Skin of body (tissue), 2 donors: ENCODE measurements around the gene FBXL20. TPM values are rescaled to one million over a fixed set of nuclear protein-coding genes. Genes with fewer than 3 reads are reported as not detected.
"Not testable (repeated sequence)": the region's sequence is repeated elsewhere in the genome, so short reads cannot be mapped to it uniquely, and the experiment has no call there.

Source experiments
- DNase-seq: peaks from one replicate; lab custom pipeline; 2025; lab: John Stamatoyannopoulos, UW
- total RNA-seq: library from RNA; depleted of rRNA; stranded (reverse); fragments of >200 nt; gene quantifications from one replicate; pipeline ENCODE4 v1.2.3, GENCODE V29; 2014

The FBXL20 gene, protein sequence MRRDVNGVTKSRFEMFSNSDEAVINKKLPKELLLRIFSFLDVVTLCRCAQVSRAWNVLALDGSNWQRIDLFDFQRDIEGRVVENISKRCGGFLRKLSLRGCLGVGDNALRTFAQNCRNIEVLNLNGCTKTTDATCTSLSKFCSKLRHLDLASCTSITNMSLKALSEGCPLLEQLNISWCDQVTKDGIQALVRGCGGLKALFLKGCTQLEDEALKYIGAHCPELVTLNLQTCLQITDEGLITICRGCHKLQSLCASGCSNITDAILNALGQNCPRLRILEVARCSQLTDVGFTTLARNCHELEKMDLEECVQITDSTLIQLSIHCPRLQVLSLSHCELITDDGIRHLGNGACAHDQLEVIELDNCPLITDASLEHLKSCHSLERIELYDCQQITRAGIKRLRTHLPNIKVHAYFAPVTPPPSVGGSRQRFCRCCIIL
- 14.2 TPM for total RNA-seq

DNA sequence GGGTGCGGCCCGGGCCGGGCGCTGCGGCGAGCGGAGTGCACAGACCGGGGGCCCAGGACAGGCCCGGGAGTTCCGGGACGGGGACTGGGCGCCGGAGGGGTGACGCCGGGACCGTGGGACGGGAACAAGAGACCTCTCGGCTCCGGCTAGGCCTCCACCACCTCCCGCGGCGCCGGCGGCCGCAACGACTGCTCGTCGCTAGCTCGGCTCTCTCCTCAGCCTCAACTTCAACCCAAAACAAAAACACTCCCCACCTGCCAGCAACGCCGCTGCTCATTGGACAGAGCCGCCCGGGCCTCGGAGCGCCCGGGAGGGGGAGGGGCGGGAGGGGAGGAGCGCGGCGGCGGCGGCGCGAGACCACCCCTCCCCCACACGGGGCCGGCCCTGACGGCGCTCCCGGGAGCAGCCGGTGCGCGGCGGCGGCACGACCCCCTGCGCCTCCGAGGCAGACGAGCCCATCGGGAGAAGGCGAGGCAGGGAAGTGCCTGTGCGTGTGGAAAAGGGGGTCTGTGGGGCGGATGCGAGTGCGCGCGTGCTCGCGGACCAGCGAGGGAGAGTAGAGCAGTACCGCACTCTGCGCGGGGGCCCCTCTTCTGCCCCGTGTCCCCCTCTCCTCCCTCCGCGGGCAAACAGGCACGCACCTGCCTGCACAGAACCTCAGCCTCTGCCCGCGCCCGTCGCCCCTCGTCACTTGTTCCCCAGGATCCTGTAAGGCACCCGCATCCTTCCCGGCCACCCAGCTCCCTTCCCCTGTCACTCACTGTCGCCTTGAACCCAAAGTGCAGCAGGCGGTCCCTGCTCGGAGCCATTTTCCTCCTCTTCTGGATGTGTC lies at the start of gene FBXL20:
Gene FBXL20, minus strand, starts transcription at position 215 of the 832 bp plus-strand sequence. CDS start 224 bp downstream, outside the sequence.
- DNase-seq, result peak; percentile 93

DNA sequence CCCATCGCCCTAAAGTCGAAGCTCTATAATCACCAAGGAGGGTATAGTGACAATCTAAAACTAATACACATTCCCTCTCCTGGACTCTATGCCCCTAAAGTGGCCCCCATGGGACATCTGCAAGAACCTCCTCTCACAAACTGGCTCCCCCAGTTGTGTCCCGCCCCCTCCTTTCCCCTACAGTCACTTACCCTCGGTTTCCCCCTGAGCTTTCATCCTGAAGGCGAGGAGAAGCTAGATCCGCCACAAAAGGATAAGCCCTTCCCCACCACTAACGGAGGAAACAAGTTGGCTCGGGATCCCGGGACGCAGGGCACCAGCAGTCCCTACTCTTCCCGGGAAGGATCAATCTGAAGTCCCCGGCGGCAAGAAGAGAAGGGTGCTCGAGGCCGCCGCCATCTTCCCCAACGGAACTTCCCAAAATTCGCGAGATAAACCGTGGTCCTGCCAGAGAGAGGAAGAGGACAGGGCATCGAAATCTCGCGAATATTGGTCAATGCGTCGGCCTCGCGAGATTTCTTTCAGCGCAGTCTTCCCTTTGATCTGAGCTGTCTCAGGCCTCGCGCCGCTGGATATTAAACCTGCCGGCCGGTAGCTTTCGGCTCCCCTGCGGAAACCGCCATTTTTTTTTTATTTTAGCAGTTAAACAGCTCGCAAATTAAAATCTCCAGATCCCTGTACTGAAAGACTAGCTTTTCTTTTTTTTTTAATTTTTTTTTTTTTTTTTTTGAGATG lies 49.6 kb upstream of the FBXL20 start, which contains the start of gene MED1:
Gene MED1, minus strand, starts transcription at position 417 of the 735 bp plus-strand sequence. Its CDS starts 201 bp downstream, at position 216.
- peak; percentile 96 for DNase-seq

DNA sequence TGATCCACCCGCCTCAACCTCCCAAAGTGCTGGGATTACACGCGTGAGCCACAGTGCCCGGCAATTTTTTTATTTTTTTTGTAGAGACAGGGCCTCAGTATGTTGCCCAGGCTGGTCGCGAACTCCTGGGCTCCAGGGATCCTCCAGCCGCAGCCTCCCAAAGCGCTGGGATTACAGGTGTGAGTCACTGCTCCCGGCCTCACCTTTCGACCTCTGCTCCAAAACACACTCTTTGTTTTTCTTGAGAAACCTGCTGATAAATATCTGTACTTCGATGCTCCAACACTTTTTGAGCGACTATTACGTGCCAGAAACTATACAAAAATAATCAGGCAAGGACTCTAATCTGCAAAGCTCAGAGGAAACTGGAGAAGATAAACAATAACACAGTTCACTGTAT lies 48.6 kb upstream of the FBXL20 start:
- no peak for DNase-seq

DNA sequence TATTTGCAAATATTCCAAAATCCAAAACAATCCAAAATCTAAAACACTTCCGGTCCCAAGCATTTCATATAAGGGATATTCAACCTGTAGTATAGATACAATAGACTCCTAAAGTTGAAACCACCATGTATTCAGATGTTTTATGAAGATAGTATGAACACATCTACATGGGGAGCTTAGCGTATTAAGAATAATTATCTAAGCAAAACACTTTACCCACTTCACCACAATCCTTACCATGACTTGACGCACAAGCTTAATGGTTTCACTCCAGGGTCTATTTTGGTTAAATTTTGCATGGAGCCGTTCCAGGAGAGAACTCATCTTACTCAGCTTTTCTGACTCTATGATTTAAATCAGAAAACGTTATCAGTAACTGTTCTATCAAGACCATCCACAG lies 46.1 kb upstream of the FBXL20 start:
- DNase-seq, result no peak

DNA sequence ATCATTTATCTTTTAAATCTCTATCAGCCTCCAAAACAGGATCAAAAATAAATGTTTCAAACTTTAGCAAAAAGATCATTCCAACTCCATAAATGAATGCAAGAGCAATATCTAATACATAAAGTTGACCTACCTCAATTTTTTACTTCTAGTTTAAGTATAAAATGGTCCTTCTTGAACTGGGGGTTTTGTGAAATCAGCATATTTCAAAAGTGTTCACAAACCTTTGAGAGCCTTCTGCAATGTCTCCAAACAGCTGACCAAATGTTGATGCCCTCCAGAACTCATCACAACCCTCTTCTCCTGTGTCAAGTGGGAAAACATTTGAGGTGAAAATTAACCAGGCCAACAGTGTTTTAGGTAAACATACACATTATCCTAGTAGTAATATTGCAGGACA lies 41.9 kb upstream of the FBXL20 start:
- no peak for DNase-seq

DNA sequence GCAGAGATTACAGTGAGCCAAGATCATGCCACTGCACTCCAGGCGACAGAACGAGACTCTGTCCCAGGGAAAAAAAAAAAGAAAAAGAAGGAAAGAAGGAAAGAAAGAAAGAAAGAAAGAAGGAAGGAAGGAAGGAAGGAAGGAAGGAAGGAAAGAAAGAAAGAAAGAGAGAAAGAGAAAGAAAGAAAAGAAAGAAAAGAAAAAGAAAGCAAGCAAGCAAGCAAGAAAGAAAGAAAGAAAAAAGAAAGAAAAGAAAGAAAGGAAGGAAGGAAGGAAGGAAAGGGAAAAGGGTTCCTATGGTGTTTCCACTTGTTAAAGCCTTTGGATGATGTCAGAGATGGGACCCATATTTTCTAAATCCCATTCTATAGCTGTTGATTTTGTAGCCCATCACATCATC lies 38.4 kb upstream of the FBXL20 start:
- not testable (repeated sequence) for DNase-seq

DNA sequence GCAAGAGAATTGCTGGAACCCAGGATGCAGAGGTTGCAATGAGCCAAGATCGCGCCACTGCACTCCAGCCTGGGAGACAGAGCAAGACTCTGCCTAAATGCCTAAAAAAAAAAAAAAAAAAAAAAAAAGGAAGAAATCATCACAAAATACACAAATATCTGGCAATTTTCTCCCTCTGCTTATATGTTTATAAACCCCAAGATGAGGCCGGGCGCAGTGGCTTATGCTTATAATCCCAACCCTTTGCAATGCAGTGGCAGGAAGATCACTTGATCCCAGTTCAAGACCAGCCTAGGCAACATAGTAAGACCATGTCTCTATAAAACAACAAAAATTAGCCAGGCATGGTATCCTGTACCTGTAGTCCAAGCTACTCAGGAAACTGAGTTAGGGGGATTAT lies 28.2 kb upstream of the FBXL20 start:
- no peak for DNase-seq

DNA sequence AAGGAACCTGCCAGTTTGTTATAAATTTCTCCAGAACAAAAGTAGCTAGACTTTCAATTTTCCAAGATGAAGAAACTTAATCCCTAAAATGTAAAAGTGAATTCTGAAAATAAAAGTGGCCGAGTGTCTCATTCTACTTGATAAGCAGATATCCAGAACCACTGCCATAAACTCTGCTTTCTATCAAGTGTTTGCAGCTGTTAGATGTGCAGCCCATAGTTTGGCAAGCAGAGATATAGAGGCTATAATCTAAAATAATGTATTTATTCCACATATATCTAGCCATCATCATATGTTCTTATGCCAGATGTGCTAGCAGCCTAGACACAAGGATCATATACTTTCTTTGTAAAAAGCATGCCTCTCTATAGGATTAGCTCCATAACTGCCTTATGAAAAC lies 14.7 kb upstream of the FBXL20 start:
- DNase-seq, result no peak

DNA sequence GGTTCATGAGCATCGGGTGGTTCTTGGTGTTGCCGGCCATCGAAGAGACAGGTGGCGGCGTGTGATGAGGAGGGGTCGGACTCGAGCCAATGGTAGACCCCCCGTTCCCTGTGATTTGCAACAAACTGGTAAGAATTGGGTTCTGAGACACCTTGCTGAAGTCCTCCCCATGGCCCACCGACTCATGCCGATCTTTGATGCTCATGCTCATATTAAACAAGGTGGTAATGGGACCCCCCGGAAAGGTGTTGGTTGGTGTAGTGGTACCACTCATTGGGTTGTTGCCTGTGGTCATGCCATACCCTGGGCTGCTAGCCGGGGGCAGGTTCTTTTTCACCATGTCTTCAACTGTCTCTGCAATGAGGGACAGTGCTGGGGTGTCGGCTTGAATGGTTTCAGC lies 8.9 kb upstream of the FBXL20 start:
- DNase-seq, result no peak

DNA sequence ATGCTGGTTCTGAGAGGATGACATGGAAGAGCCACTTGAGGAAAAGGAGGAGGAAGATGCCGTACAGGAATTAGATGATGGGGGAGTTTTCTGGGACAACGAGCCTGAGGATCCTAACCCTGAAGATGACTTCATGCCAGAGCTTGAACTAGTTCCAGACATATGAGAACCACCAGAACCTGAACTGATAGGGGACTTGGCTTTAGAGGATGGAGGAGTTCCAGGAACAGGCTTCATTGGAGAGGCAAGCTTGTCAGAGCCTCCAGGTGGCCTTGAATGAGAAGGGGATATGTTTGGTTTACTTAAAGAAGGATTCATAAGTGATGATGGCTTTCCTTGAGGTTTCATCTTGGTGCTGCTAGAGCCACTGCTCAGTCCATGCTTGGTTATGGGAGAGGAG lies 6.9 kb upstream of the FBXL20 start:
- no peak for DNase-seq

DNA sequence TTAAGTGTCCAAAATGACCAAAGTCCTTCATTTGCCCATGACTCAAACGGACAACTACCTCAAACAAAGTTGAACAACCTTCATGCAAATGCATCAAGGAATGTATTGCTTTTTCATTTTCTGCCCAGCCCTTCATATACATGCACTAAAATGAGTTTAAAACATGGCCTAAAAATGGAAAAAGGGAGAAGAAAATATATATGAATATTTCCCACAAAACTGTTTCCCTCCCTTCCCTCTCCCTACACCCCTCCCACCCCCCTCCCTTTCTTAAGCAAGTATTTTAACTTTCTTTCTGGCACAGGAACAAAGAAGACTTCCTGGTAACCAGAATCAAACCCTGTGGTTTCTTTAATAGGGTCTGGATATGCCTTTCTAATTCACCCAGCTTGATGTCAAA lies 5.5 kb upstream of the FBXL20 start:
- DNase-seq, result no peak

DNA sequence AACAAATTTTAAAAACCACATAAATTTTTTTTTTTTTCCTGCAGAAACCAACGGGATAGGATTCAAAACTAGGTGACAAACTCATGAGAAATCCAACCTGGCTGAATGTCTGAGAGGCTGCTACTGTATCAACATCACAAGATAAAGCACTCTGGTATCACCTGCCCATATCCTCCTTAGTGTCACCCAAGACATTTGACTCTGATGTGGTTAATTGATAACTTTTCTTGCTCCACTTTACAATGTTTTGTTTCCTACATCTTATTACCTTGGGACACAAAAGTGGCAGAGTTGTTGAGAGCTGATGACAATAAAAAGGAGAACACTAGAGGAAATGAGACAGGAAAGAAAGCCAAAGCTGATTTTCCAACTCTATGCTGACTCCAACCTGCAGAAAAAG lies 4.0 kb upstream of the FBXL20 start:
- DNase-seq, result no peak

DNA sequence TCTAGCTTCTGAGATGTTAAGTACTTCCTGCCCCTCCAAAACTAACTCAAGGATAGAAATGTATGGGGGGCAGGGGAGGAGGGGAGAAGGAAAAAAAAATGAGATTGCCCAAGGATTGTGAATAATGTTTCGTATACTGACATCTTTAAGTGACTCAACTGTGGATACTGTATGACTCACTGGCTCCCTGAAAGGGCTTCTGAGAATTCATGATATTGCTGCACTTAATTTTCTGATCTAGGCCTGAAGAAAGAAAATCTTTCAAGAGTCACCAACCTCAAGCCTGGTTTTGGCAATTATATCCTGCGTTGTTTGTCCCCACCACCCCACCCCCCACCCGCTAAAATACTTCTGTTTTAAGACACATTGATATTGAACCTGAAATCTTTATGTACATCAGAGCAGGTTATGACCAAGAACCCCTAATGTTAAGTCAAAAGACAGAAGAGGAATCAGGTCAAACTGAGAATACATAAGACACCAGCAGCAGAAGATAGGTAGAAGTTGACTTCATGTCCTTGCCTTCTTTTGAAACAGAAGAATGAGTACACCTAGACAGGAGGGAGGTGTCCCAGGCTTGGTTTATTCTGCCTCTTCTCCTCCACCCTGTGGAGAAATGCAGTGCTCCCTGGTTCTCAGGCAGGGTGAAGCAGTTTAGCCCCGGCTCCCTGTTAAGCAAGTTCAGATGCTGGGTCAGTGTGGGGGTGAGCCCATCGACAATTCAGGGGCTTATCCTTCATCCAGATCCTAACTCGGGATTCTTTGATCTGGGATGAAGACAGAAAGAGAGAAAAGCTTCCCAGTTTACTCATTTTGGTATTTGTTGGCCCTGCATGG lies 3.3 kb upstream of the FBXL20 start:
- no peak for DNase-seq

DNA sequence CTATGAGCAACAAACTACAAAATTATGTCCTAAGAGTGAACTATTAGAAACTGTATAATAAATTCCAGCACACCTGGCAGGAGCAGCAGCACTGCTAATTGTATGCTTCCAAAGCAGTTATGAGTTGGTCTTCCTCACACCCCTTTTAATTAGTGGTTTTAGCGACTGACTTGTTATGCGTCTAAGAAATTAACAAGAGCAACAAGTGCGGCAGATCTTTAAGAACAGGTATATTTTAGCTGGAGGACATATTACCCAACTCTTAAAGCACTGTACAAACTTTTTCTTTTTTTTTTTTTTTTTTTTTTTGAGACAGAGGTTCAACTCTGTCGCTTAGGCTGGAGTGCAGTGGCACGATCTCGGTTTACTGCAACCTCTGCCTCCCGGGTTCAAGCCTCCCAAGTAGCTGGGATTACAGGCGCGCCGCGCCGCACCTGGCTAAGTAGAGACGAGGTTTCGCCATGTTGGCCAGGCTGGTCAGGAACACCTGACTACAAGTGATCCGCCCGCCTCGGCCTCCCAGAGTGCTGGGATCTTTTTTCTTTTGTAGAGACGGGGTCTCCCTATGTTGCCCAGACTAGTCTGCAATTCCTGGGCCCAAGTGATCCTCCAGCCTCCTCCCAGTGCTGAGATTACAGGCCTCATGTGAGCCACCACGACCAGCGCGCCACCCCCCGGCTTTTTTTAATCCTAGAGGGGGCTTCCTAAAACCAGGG lies 1.6 kb upstream of the FBXL20 start:
- no peak for DNase-seq

DNA sequence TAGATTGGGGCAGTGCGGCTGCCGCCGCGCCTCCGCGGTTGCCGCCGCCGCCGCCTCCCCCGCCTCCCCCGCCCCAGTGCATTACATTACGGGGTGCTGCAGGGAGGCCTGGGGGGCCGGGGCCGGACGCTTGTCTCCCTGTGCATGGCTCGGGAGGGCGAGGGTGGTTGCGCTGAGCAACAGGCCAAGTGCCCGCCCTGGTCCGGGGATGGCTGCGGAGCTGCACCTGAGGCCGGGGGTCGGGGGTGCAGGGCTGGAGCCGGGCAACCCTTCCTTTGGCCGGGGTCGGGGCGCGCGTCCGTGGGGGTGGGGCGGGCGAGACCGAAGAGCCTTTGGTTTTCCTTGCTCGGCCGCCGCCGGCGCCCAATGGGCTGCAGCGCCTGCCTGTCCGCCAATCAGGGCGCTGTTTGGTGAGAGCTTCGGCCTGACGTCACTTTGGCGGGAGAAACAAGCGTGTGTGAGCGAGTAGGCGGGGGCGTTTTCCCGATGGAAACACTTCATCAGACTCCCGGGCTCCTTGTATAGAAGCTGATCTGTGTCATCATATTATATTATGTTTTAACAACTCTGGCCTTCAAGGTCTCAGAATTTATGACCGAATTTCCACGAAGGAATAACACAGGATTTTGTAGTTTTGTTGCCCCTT lies 941 bp upstream of the FBXL20 start:
- peak; percentile 88 for DNase-seq

DNA sequence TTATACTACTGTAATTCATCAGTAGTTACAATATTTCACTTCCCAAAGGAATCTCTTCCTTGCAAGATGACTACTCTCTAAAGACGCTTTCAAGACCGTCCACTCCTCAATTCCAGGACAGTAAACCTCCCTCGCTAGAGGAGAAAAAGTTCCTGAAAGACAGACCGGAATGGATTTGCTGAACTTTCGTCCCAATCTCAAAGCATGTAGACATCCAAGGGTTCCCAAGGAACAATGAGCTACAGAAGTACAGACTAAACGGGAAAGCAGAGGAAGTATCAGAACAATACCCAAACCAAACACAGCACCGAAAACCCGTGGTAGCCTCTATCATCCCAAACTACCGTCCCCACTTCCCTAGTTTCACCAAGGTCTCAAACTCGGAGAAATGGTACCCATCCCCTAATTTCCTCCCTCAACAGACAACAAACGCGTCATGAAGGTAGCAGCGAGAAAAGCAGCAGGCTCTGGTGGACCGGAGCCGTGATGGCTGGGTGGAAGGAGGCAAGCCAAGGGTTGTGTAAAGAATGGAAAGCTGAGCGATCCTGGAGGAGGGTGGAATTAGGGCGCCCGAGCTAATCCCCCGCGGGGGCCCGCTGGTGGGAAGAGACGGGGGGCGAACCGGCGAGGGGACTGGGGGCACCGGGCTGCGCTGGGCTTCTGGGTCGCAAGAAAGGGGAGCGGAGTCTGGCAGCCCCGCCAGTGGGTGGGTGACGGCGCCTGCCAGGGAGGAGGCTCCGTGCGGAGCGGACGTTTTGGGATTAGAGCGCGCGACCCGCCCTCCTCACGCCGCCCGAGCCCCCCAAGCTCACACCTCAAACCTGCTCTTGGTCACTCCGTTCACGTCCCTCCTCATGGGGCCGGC lies 647 bp downstream of the FBXL20 start:
- DNase-seq, result no peak

DNA sequence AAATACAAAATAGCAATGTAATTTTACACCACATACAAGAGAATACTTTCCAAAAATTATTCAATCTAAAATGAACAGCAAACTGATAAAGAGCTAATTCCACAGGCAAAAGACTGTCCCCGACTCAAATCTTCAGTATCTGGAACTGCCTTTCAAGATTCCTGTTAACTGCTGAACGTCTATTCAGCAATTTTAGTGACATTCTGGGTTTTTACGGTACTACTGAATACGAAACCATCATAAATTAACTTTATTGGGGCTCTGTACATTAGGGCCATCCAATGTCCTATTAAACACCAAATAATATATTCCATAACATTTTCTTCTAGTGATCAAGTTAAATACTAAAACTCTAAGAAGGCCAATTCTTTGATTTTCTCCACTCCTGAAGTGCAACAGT lies 1.6 kb downstream of the FBXL20 start:
- DNase-seq, result no peak

DNA sequence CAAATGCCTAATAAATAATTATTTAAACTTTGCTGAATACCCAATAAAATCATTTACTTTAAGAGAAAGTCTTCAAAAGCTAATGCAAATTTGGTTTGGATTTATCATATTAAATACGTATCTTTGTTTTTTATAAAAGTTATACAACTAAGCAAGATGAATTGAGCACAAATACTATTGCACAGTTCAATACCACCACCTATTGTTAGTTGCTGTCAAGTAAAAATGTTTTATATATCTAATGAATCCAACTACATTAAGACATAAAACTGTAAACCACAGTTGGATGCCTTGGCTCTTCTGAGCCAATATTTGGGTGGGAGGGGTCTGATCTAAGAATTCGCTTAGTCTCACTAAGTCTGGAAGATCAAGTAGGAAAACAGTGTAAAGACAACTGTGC lies 7.7 kb downstream of the FBXL20 start:
- DNase-seq, result peak; percentile 20

DNA sequence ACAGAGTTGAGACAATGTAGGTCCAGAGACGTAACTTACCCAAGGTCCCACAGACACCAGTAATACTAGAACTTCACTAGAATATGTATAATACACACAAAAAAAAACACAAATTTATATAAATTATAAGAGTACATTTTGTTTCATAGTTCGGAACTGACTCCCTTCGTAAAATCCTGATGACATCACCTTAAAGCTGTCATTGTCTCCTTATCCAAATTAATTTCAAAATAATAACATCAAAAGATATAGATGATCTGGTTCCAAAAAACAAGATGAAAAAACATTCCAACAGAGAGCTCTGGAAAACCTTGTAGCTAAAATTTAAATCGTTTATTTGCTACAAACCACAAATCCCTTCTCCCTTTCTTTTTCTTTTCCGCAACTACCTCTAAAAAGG lies 10.0 kb downstream of the FBXL20 start:
- no peak for DNase-seq
